ENCODE measurements around the gene PAX9. TPM values are rescaled to one million over a fixed set of nuclear protein-coding genes. Genes with fewer than 3 reads are reported as not detected.

Gene PAX9
- total and polyA plus RNA-seq, 2 of the 13 experiments (the other 11 are each of a cell fraction or from before 2014, with no cell fraction given), result 0.03 TPM; not detected in 1

DNA sequence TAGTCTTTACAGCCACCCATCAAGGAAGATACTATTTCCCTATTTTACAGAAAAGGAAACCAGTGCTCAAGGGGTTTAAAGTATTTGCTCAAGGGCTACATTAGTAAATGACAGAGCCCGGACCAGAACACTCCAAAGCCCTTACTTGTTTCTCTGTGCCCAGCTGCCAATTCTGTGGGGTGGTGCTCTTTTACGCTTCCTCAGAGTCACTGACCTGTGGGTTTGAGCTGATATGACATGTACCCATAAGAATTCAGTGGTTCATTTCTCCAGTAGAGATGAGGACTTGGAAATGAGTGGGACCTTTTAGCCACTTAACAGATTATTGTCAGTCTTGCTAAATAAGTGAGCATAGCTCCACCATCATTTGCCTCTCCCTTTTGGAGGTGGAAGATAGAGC lies 41.8 kb upstream of the PAX9 start:
- intact Hi-C loops (cut with micrococcal nuclease; ENCODE audit: unreplicated experiment), result no loop called here
- Histone ChIP-seq H3K4me2 (ENCODE audit: low read depth, low read length) (no peak overlapping the region), H3K27ac (ENCODE audit: extremely low read length, insufficient read depth, low read length) (no peak overlapping the region), H3K4me1 (ENCODE audit: insufficient read depth, low read length) (peaks cover 5% of the 10 kb centered on the region), H3K9me3 (ENCODE audit: low read length) (peaks cover 13% of the 10 kb centered on the region), H4K20me1 (ENCODE audit: insufficient read depth, low read length) (no peaks in the 10 kb centered on the region), H3K9ac (ENCODE audit: insufficient read depth, low read depth, low read length) (no peak overlapping the region), H2AFZ (ENCODE audit: low read length) (no peak overlapping the region), H3K79me2 (ENCODE audit: insufficient read depth, low read length) (no peaks in the 10 kb centered on the region), H3K4me3 (replicated peaks in 1 of 3; ENCODE audit: insufficient read depth in 1 of 3, low read depth in 2 of 3, low read length in 3 of 3) (no peak overlapping the region), H3K36me3 (replicated peaks in 1 of 2; ENCODE audit: control insufficient read depth in 1 of 2, insufficient read depth in 2 of 2, low read length in 2 of 2) (no peaks in the 10 kb centered on the region), H3K27me3 (ENCODE audit: control insufficient read depth in 1 of 2, insufficient read depth in 2 of 2, low read length in 2 of 2) (no peaks in the 10 kb centered on the region)
- no TSS peak for BruUV-seq (replicated peaks)
- CTCF ChIA-PET (ENCODE audit: low intra/inter-chr PET ratio, low total read pairs), result no interaction called here
- ATAC-seq (no peak), FAIRE-seq (no peak), DNase-seq (ENCODE audit: low spot score) (no peak)
- in situ Hi-C loops (cut with HindIII; ENCODE audit: extremely low pct_ligation_motif_present, low pct_unique_long_range_greater_than_20kb), result no loop called here
- POLR2A ChIA-PET, result no interaction called here
- 27% methylated on average over 2 of the region's 2 CpGs for WGBS (ENCODE audit: low lambda C conversion rate)
- TF ChIP-seq HOXD1 (CRISPR knock-in tag; IDR thresholded peaks at IDR 0.05) (no peak), SP4 (CRISPR knock-in tag; IDR thresholded peaks at IDR 0.05) (no peak), ZNF552 (CRISPR knock-in tag; IDR thresholded peaks at IDR 0.05; ENCODE audit: borderline replicate concordance) (no peak), ZNF205 (CRISPR knock-in tag; IDR thresholded peaks at IDR 0.05) (no peak), MAFF (IDR thresholded peaks at IDR 0.05; ENCODE audit: low read depth, low read length) (no peak), KLF11 (CRISPR knock-in tag; IDR thresholded peaks at IDR 0.05) (no peak), TP53 (CRISPR knock-in tag; conservative IDR thresholded peaks at IDR 0.05) (no peak), ZNF160 (CRISPR knock-in tag; IDR thresholded peaks at IDR 0.05) (no peak), HMG20B (CRISPR knock-in tag; conservative IDR thresholded peaks at IDR 0.05) (no peak), ZNF7 (CRISPR knock-in tag; IDR thresholded peaks at IDR 0.05) (no peak), ZNF430 (CRISPR knock-in tag; IDR thresholded peaks at IDR 0.05) (no peak), SMAD9 (CRISPR knock-in tag; IDR thresholded peaks at IDR 0.05) (no peak)
- TF ChIP-seq, protein P1, sequence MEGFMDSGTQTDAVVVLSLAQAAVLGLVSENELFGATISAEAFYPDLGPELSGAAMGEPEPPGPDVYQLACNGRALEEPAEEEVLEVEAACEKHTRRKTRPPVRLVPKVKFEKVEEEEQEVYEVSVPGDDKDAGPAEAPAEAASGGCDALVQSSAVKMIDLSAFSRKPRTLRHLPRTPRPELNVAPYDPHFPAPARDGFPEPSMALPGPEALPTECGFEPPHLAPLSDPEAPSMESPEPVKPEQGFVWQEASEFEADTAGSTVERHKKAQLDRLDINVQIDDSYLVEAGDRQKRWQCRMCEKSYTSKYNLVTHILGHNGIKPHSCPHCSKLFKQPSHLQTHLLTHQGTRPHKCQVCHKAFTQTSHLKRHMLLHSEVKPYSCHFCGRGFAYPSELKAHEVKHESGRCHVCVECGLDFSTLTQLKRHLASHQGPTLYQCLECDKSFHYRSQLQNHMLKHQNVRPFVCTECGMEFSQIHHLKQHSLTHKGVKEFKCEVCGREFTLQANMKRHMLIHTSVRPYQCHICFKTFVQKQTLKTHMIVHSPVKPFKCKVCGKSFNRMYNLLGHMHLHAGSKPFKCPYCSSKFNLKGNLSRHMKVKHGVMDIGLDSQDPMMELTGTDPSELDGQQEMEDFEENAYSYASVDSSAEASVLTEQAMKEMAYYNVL (CRISPR knock-in tag; IDR thresholded peaks at IDR 0.05; ENCODE audit: borderline replicate concordance), result no peak
- TF ChIP-seq, protein P2, sequence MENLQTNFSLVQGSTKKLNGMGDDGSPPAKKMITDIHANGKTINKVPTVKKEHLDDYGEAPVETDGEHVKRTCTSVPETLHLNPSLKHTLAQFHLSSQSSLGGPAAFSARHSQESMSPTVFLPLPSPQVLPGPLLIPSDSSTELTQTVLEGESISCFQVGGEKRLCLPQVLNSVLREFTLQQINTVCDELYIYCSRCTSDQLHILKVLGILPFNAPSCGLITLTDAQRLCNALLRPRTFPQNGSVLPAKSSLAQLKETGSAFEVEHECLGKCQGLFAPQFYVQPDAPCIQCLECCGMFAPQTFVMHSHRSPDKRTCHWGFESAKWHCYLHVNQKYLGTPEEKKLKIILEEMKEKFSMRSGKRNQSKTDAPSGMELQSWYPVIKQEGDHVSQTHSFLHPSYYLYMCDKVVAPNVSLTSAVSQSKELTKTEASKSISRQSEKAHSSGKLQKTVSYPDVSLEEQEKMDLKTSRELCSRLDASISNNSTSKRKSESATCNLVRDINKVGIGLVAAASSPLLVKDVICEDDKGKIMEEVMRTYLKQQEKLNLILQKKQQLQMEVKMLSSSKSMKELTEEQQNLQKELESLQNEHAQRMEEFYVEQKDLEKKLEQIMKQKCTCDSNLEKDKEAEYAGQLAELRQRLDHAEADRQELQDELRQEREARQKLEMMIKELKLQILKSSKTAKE (CRISPR knock-in tag; IDR thresholded peaks at IDR 0.05; ENCODE audit: borderline replicate concordance), result no peak
- TF ChIP-seq, protein P3, sequence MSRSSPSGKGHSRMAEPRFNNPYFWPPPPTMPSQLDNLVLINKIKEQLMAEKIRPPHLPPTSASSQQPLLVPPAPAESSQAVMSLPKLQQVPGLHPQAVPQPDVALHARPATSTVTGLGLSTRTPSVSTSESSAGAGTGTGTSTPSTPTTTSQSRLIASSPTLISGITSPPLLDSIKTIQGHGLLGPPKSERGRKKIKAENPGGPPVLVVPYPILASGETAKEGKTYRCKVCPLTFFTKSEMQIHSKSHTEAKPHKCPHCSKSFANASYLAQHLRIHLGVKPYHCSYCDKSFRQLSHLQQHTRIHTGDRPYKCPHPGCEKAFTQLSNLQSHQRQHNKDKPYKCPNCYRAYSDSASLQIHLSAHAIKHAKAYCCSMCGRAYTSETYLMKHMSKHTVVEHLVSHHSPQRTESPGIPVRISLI (CRISPR knock-in tag; IDR thresholded peaks at IDR 0.05; ENCODE audit: borderline replicate concordance), result no peak
- TF ChIP-seq, protein P4, sequence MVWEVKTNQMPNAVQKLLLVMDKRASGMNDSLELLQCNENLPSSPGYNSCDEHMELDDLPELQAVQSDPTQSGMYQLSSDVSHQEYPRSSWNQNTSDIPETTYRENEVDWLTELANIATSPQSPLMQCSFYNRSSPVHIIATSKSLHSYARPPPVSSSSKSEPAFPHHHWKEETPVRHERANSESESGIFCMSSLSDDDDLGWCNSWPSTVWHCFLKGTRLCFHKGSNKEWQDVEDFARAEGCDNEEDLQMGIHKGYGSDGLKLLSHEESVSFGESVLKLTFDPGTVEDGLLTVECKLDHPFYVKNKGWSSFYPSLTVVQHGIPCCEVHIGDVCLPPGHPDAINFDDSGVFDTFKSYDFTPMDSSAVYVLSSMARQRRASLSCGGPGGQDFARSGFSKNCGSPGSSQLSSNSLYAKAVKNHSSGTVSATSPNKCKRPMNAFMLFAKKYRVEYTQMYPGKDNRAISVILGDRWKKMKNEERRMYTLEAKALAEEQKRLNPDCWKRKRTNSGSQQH (CRISPR knock-in tag; IDR thresholded peaks at IDR 0.05; ENCODE audit: low read depth), result no peak
- TF ChIP-seq, protein P5, sequence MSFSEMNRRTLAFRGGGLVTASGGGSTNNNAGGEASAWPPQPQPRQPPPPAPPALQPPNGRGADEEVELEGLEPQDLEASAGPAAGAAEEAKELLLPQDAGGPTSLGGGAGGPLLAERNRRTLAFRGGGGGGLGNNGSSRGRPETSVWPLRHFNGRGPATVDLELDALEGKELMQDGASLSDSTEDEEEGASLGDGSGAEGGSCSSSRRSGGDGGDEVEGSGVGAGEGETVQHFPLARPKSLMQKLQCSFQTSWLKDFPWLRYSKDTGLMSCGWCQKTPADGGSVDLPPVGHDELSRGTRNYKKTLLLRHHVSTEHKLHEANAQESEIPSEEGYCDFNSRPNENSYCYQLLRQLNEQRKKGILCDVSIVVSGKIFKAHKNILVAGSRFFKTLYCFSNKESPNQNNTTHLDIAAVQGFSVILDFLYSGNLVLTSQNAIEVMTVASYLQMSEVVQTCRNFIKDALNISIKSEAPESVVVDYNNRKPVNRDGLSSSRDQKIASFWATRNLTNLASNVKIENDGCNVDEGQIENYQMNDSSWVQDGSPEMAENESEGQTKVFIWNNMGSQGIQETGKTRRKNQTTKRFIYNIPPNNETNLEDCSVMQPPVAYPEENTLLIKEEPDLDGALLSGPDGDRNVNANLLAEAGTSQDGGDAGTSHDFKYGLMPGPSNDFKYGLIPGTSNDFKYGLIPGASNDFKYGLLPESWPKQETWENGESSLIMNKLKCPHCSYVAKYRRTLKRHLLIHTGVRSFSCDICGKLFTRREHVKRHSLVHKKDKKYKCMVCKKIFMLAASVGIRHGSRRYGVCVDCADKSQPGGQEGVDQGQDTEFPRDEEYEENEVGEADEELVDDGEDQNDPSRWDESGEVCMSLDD (CRISPR knock-in tag; IDR thresholded peaks at IDR 0.05; ENCODE audit: borderline replicate concordance), result no peak

Data from HepG2 (cell line).